DMS53 (cell line): ENCODE data around the gene CFB.
"Not testable (repeated sequence)": the region's sequence is repeated elsewhere in the genome, so short reads cannot be mapped to it uniquely, and the experiment has no call there.

Experiments used
- DNase-seq: peaks from one replicate; lab custom pipeline; 2025; lab: John Stamatoyannopoulos, UW

Gene CFB

GRCh38 chr6:31971279-31971992 lies 25.5 kb downstream of the CFB start:
- DNase-seq, result no peak

GRCh38 chr6:31971993-31972708 lies 26.3 kb downstream of the CFB start, which contains the start of gene DXO:
TSS of gene DXO (minus strand) at chr6:31972138. CDS start at chr6:31971675, 463 bp downstream.
- peak; percentile 99 for DNase-seq

DNA sequence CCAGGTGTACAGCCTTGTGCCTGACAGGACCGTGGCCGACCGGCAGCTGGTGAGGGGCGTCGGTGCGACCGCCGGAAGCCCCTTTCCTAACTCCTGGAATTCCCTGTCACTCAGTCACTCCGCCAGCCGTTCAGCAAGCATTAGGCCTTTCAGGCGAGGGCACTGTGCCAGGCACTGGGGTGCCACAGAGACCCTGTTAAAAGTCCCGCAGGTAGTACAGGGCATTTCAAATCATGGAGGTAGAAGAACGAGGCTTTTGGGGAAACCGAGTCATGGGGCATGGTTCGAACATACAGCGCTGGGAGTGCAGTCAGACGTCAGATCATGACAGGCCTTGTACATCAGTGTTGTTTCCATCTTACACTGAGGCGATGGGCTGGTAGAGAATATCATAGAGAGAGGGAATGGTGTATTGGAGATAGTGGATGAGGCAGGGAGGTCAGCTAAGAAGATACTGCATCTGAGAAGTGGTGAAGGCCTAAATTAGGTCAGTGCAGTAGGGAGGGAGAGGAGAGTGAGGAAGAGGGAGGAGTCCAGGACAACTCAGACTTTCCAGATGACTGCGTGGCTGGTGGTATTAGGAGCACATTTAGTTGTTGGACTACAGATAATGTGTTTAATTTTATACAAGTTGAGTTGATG lies 26.9 kb downstream of the CFB start:
- peak; percentile 54 for DNase-seq

GRCh38 chr6:31976065-31976464 lies 30.2 kb downstream of the CFB start:
- DNase-seq, result not testable (repeated sequence)

- DNase-seq, result no peak
Observed at GRCh38 chr6:31977816-31978431, 32.0 kb downstream of the CFB start.

DNA sequence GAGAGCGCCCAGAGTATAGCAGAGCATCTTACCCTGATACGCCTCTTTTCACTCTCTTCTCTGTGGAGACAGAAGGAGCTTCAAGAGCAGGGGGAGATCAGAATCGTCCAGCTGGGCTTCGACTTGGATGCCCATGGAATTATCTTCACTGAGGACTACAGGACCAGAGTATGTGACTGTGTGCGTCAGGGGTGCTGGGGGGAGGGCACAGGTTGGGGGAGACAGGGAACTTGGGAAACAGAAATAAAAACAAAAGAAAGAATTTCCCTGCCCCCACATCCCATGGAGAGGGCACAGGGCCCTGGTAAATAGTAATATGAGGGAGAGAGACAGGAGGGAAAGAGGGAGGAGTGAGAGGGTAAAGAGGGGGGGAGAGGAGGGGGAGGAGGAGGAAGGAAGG lies 32.9 kb downstream of the CFB start:
- DNase-seq, result no peak

- no peak for DNase-seq
Observed at GRCh38 chr6:31979238-31979898, 33.5 kb downstream of the CFB start.

GRCh38 chr6:31980195-31980876 lies 34.4 kb downstream of the CFB start:
- DNase-seq, result not testable (repeated sequence)

DNA sequence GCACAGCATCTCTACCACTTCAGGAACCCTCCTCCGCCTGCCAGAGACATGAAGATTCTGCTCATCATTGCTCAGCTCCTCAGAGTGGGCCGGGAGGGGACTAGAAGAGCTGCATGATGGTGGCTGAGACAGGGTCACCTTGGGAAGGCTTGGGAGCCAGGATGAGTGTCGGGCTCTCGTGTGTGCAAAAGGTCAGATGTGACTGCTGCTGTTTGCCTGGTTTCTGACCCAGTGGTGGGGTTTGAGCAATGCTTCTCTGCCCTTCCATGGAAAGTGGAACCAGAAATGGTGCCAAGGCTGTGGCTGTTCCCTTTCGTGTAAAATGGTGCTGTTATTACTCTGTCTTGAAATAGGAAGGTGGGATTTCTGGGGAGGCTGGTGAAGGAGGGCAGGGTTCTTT lies 35.1 kb downstream of the CFB start:
- DNase-seq, result not testable (repeated sequence)

DNA sequence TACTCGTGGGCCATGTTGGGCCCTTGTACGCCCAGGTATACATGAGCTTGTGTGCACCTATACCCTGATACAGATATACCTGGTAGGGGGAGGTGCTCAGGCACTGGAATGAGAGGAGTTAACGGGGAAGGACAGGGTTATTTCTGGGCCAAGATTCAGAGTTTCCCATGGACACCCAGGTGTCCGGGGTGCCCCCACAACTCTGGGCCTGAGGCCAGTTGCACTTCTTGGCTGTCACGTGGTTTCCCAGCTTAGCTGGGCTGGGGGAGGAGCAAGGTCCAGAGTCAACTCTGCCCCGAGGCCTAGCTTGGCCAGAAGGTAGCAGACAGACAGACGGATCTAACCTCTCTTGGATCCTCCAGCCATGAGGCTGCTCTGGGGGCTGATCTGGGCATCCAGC lies 35.8 kb downstream of the CFB start, which contains the start of gene C4A:
Gene C4A, plus strand, starts transcription at position 314 of the 400 bp plus-strand sequence. Its CDS starts 51 bp downstream, at position 365.
- not testable (repeated sequence) for DNase-seq

DNA sequence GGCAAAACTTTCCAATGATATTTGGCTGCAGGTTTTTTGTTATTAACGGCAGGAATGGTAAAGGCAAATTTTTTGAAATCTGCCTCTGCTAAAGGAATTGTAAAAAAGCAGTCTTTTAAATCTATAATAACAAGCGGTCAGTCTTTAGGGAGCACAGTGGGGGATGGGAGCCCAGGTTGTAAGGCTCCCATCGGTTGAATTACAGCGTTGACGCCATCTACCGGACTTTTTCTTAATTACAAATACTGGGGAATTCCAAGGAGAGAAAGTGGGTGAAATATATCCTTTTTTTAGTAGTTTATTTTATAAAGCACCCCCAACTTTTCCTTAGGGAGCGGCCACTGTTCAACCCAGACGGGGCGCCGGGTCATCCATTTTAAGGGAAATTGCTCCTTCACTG lies 43.5 kb downstream of the CFB start:
- not testable (repeated sequence) for DNase-seq

GRCh38 chr6:31994421-31994820 lies 48.5 kb downstream of the CFB start:
- not testable (repeated sequence) for DNase-seq

DNA sequence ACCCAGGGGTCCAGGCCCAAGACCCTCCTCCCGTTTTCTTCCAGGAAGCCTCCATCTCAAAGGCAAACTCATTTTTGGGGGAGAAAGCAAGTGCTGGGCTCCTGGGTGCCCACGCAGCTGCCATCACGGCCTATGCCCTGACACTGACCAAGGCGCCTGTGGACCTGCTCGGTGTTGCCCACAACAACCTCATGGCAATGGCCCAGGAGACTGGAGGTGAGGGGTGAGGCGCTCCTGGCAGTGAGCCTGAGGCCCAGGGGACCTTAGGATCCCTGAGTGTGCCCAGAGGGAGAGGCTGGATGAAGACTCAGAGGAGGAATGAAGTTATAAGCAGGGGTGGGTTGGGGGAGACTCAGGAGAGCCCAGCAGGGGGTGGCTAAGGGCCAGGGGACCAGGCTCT lies 50.5 kb downstream of the CFB start:
- not testable (repeated sequence) for DNase-seq
